Skeletal muscle satellite cell (primary cell): ENCODE results near the gene LEKR1.

Source experiments
- H3K27me3 ChIP-seq: 2 replicates; pipeline ENCODE4 v1.7.0; 2013; ENCODE audit warnings: low read length; ENCODE audit not compliant: control insufficient read depth, insufficient read depth
- H3K36me3 ChIP-seq: 2 replicates; pipeline ENCODE4 v1.7.0; 2013; ENCODE audit warnings: mild to moderate bottlenecking, control low read depth, low read length; ENCODE audit not compliant: insufficient read depth
- H3K4me1 ChIP-seq: 2 replicates; pipeline ENCODE4 v1.7.0; 2013; ENCODE audit warnings: low read length; ENCODE audit not compliant: control insufficient read depth, insufficient read depth
- H3K4me2 ChIP-seq: 2 replicates; pipeline ENCODE4 v1.7.0; 2013; ENCODE audit warnings: mild to moderate bottlenecking, low read length
- H3K4me3 ChIP-seq: 2 replicates; pipeline ENCODE4 v1.7.0; 2013; ENCODE audit warnings: low read length
- H3K9ac ChIP-seq: 2 replicates; pipeline ENCODE4 v1.7.0; 2013; ENCODE audit warnings: mild to moderate bottlenecking, low read depth, low read length, moderate library complexity
- H3K9me3 ChIP-seq: replicated peaks from 2 replicates; pipeline ENCODE4 v1.7.0; 2013; ENCODE audit warnings: mild to moderate bottlenecking, control low read depth, low read length

The LEKR1 gene

GRCh38 chr3:156915372-156915771 lies 89.2 kb downstream of the LEKR1 start:
- H3K4me2 ChIP-seq: no peak overlapping the region
- no peaks in the 10 kb centered on the region for H3K36me3 ChIP-seq
- no peaks in the 10 kb centered on the region for H3K9me3 ChIP-seq
- no peak overlapping the region for H3K4me3 ChIP-seq
- no peak overlapping the region for H3K9ac ChIP-seq
- H3K4me1 ChIP-seq: no peaks in the 10 kb centered on the region
- no peaks in the 10 kb centered on the region for H3K27me3 ChIP-seq

- H3K9me3 ChIP-seq: no peaks in the 10 kb centered on the region
- no peak overlapping the region for H3K4me3 ChIP-seq
- no peak overlapping the region for H3K9ac ChIP-seq
- H3K36me3 ChIP-seq: no peaks in the 10 kb centered on the region
- H3K27me3 ChIP-seq: no peaks in the 10 kb centered on the region
- H3K4me2 ChIP-seq: no peak overlapping the region
- no peaks in the 10 kb centered on the region for H3K4me1 ChIP-seq
Observed at GRCh38 chr3:156918746-156919145, 92.6 kb downstream of the LEKR1 start.

- Histone ChIP-seq H3K4me1 (no peaks in the 10 kb centered on the region), H3K9me3 (no peaks in the 10 kb centered on the region), H3K4me3 (no peak overlapping the region), H3K27me3 (no peaks in the 10 kb centered on the region), H3K9ac (no peak overlapping the region), H3K36me3 (no peaks in the 10 kb centered on the region), H3K4me2 (no peak overlapping the region)
Observed at GRCh38 chr3:156919818-156920217, 93.7 kb downstream of the LEKR1 start.

- H3K36me3 ChIP-seq: no peaks in the 10 kb centered on the region
- no peak overlapping the region for H3K9ac ChIP-seq
- H3K4me2 ChIP-seq: no peak overlapping the region
- no peaks in the 10 kb centered on the region for H3K9me3 ChIP-seq
- no peak overlapping the region for H3K4me3 ChIP-seq
- no peaks in the 10 kb centered on the region for H3K27me3 ChIP-seq
- H3K4me1 ChIP-seq: no peaks in the 10 kb centered on the region
Observed at GRCh38 chr3:156920399-156920798, 94.2 kb downstream of the LEKR1 start.

GRCh38 chr3:156923349-156923748 lies 97.2 kb downstream of the LEKR1 start:
- H3K4me1 ChIP-seq: no peaks in the 10 kb centered on the region
- H3K9ac ChIP-seq: no peak overlapping the region
- no peak overlapping the region for H3K4me3 ChIP-seq
- no peaks in the 10 kb centered on the region for H3K9me3 ChIP-seq
- H3K4me2 ChIP-seq: no peak overlapping the region
- no peaks in the 10 kb centered on the region for H3K27me3 ChIP-seq
- H3K36me3 ChIP-seq: no peaks in the 10 kb centered on the region

- no peak overlapping the region for H3K9ac ChIP-seq
- H3K4me3 ChIP-seq: no peak overlapping the region
- no peaks in the 10 kb centered on the region for H3K36me3 ChIP-seq
- no peak overlapping the region for H3K4me2 ChIP-seq
- no peaks in the 10 kb centered on the region for H3K4me1 ChIP-seq
- no peaks in the 10 kb centered on the region for H3K9me3 ChIP-seq
- no peaks in the 10 kb centered on the region for H3K27me3 ChIP-seq
Observed at GRCh38 chr3:156938724-156939123, 112.6 kb downstream of the LEKR1 start.

GRCh38 chr3:156939315-156939714 lies 113.2 kb downstream of the LEKR1 start:
- Histone ChIP-seq H3K36me3 (no peaks in the 10 kb centered on the region), H3K27me3 (no peaks in the 10 kb centered on the region), H3K9me3 (no peaks in the 10 kb centered on the region), H3K4me2 (no peak overlapping the region), H3K4me1 (no peaks in the 10 kb centered on the region), H3K4me3 (no peak overlapping the region), H3K9ac (no peak overlapping the region)

- no peak overlapping the region for H3K4me3 ChIP-seq
- H3K4me2 ChIP-seq: no peak overlapping the region
- H3K36me3 ChIP-seq: no peaks in the 10 kb centered on the region
- H3K4me1 ChIP-seq: no peaks in the 10 kb centered on the region
- H3K9me3 ChIP-seq: no peaks in the 10 kb centered on the region
- H3K27me3 ChIP-seq: no peaks in the 10 kb centered on the region
- H3K9ac ChIP-seq: no peak overlapping the region
Observed at GRCh38 chr3:156941311-156941710, 115.2 kb downstream of the LEKR1 start.

GRCh38 chr3:156948402-156949210 lies 122.5 kb downstream of the LEKR1 start:
- H3K9me3 ChIP-seq: no peaks in the 10 kb centered on the region
- H3K4me1 ChIP-seq: no peaks in the 10 kb centered on the region
- H3K27me3 ChIP-seq: no peaks in the 10 kb centered on the region
- H3K4me3 ChIP-seq: no peak overlapping the region
- H3K9ac ChIP-seq: no peak overlapping the region
- H3K36me3 ChIP-seq: no peaks in the 10 kb centered on the region
- H3K4me2 ChIP-seq: no peak overlapping the region

- Histone ChIP-seq H3K36me3 (no peaks in the 10 kb centered on the region), H3K27me3 (no peaks in the 10 kb centered on the region), H3K9me3 (no peaks in the 10 kb centered on the region), H3K4me2 (no peak overlapping the region), H3K4me3 (no peak overlapping the region), H3K4me1 (no peaks in the 10 kb centered on the region), H3K9ac (no peak overlapping the region)
Observed at GRCh38 chr3:156952011-156952410, 125.9 kb downstream of the LEKR1 start.

- H3K4me1 ChIP-seq: no peaks in the 10 kb centered on the region
- no peak overlapping the region for H3K4me3 ChIP-seq
- H3K9me3 ChIP-seq: no peaks in the 10 kb centered on the region
- no peaks in the 10 kb centered on the region for H3K36me3 ChIP-seq
- no peak overlapping the region for H3K9ac ChIP-seq
- no peaks in the 10 kb centered on the region for H3K27me3 ChIP-seq
- no peak overlapping the region for H3K4me2 ChIP-seq
Observed at GRCh38 chr3:156957715-156958114, 131.6 kb downstream of the LEKR1 start.

- Histone ChIP-seq H3K27me3 (no peaks in the 10 kb centered on the region), H3K9me3 (no peaks in the 10 kb centered on the region), H3K36me3 (no peaks in the 10 kb centered on the region)
Observed at GRCh38 chr3:156963096-156963495, 136.9 kb downstream of the LEKR1 start.

More at GRCh38 chr3:156963096-156963495, 136.9 kb downstream of the LEKR1 start:
- no peak overlapping the region for H3K4me3 ChIP-seq
- H3K4me1 ChIP-seq: peaks cover 5% of the 10 kb centered on the region
- no peak overlapping the region for H3K4me2 ChIP-seq
- H3K9ac ChIP-seq: no peak overlapping the region
